Fibroblast of villous mesenchyme (primary cell): ENCODE results near the gene ARHGAP20. TPM values are rescaled to one million over a fixed set of nuclear protein-coding genes. Genes with fewer than 3 reads are reported as not detected.

Experiments
- DNase-seq: peaks from one replicate; pipeline ENCODE4 v3.0.0-alpha.2; 2010; ENCODE audit warnings: low read depth
- H3K4me3 ChIP-seq: 2 replicates; pipeline ENCODE4 v1.5.1; 2011; ENCODE audit warnings: low read depth, mild to moderate bottlenecking, low read length
- CTCF ChIP-seq: IDR thresholded peaks from 2 replicates; pipeline ENCODE4 v1.5.1; 2012; ENCODE audit warnings: low read depth, mild to moderate bottlenecking, low read length; ENCODE audit not compliant: insufficient read depth
- total RNA-seq: library from RNA; depleted of rRNA; stranded (reverse); fragments of >200 nt; gene quantifications from 2 replicates; pipeline ENCODE4 v1.2.3, GENCODE V29; 2012

The ARHGAP20 gene
- total RNA-seq, 1 donor, result 7.3 TPM

- DNase-seq, result no peak
- H3K4me3 ChIP-seq, result no peak overlapping the region
- TF ChIP-seq CTCF, result no peak
Observed at GRCh38 chr11:110599207-110599606, 113.0 kb downstream of the ARHGAP20 start.

- no peak overlapping the region for H3K4me3 ChIP-seq
- no peak for TF ChIP-seq CTCF
- DNase-seq, result no peak
Observed at GRCh38 chr11:110598725-110599124, 113.5 kb downstream of the ARHGAP20 start.

- peak; percentile 75 for DNase-seq
- H3K4me3 ChIP-seq, result no peak overlapping the region
- no peak for TF ChIP-seq CTCF
Observed at GRCh38 chr11:110587972-110588371, 124.3 kb downstream of the ARHGAP20 start.

- H3K4me3 ChIP-seq, result no peak overlapping the region
- no peak for DNase-seq
- no peak for TF ChIP-seq CTCF
Observed at GRCh38 chr11:110587129-110587528, 125.1 kb downstream of the ARHGAP20 start.

GRCh38 chr11:110584150-110584549 is 128.1 kb downstream of the ARHGAP20 start:
- H3K4me3 ChIP-seq, result no peak overlapping the region
- no peak for TF ChIP-seq CTCF
- no peak for DNase-seq

GRCh38 chr11:110582728-110583432 is 129.4 kb downstream of the ARHGAP20 start:
- no peak for TF ChIP-seq CTCF
- DNase-seq, result no peak
- no peak overlapping the region for H3K4me3 ChIP-seq

- TF ChIP-seq CTCF, result no peak
- DNase-seq, result no peak
- H3K4me3 ChIP-seq, result no peak overlapping the region
Observed at GRCh38 chr11:110580571-110580970, 131.7 kb downstream of the ARHGAP20 start.
